C4-2B (cell line): Measurements from ENCODE around the gene SLAMF6.

Experiments used
- H3K27ac ChIP-seq: fragments of 450-650 bp; 2 replicates; pipeline ENCODE4 v1.5.1; 2017
- ZFX ChIP-seq: fragments of 450-650 bp; IDR thresholded peaks from 2 replicates; pipeline ENCODE4 v1.6.1; 2017
- TF ChIP-seq, protein P1 (sequence below): fragments of 450-650 bp; conservative IDR thresholded peaks from 2 replicates; pipeline ENCODE4 v1.5.1; 2017; ENCODE audit warnings: mild to moderate bottlenecking

SLAMF6 gene

GRCh38 chr1:160541622-160542302 is 18.7 kb upstream of the SLAMF6 start:
- H3K27ac ChIP-seq, result no peak overlapping the region

GRCh38 chr1:160540859-160541233 is 17.8 kb upstream of the SLAMF6 start:
- TF ChIP-seq ZFX, result no peak
- TF ChIP-seq, protein P1, sequence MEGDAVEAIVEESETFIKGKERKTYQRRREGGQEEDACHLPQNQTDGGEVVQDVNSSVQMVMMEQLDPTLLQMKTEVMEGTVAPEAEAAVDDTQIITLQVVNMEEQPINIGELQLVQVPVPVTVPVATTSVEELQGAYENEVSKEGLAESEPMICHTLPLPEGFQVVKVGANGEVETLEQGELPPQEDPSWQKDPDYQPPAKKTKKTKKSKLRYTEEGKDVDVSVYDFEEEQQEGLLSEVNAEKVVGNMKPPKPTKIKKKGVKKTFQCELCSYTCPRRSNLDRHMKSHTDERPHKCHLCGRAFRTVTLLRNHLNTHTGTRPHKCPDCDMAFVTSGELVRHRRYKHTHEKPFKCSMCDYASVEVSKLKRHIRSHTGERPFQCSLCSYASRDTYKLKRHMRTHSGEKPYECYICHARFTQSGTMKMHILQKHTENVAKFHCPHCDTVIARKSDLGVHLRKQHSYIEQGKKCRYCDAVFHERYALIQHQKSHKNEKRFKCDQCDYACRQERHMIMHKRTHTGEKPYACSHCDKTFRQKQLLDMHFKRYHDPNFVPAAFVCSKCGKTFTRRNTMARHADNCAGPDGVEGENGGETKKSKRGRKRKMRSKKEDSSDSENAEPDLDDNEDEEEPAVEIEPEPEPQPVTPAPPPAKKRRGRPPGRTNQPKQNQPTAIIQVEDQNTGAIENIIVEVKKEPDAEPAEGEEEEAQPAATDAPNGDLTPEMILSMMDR, result no peak
- H3K27ac ChIP-seq, result no peak overlapping the region

More at GRCh38 chr1:160541622-160542302, 18.7 kb upstream of the SLAMF6 start:
- TF ChIP-seq ZFX, result no peak
- TF ChIP-seq, protein P1, result no peak

- no peak for TF ChIP-seq ZFX
- TF ChIP-seq, protein P1, result no peak
- H3K27ac ChIP-seq, result no peak overlapping the region
Measured at GRCh38 chr1:160539990-160540858, 17.2 kb upstream of the SLAMF6 start.

DNA sequence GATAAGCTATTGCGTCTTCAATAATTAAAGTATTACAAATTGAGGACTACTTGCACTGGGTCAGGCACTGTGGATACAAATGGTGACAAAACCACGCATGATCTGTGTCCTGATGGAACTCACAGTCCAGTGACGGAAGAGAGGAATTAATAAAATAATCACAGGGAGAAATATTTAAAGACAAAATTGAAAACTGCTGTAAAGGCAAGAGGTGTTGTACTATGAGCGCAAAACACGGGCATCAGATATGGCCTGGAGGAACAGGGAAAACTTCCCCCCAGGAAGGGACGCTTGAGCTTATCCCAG is 16.6 kb upstream of the SLAMF6 start:
- TF ChIP-seq, protein P1, result no peak
- no peak for TF ChIP-seq ZFX
- no peak overlapping the region for H3K27ac ChIP-seq

DNA sequence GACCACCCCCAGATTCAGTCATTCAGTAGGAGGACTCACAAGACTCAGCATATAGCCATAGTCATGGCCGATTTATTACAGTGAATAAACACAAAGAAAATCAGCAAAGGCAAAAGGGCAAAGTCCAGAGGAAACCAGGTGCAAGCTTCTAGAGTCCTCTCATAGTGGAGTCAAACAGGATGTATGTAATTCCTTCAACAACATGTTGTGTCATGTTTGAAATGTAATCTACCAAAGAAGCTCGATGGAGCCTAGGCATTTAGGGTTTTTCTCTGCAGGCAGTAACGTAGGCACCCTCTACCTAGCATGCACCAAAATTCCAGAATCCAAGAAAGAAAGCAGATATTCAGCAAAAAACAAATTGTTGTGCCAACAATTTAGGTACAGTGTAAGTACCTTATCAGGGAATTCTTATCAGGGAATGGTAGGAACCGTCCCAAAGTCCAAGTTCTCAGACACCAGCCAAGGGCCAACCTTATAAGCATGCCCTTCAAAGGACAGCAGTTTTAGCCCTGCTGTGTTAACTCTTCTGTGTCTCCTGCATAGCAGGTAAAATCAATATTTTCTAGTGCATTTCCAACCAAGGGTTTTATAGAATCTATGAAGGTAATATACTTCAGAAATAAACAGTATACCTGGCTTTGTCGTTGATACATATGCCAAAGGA is 16.1 kb upstream of the SLAMF6 start:
- TF ChIP-seq, protein P1, result no peak
- TF ChIP-seq ZFX, result no peak
- H3K27ac ChIP-seq, result no peak overlapping the region

GRCh38 chr1:160537714-160538665 is 14.9 kb upstream of the SLAMF6 start:
- TF ChIP-seq, protein P1, result no peak
- TF ChIP-seq ZFX, result no peak
- no peak overlapping the region for H3K27ac ChIP-seq
